PFSK-1 (cell line): ENCODE data around the gene KCNJ6.

Experiments used
- POLR2AphosphoS5 ChIP-seq: IDR thresholded peaks from 2 replicates; pipeline ENCODE4 v1.6.1; 2012; ENCODE audit warnings: low read depth, mild to moderate bottlenecking, control low read depth, low read length, moderate library complexity
- TAF1 ChIP-seq: IDR thresholded peaks from 2 replicates; pipeline ENCODE4 v1.6.1; 2012; ENCODE audit warnings: low read length, control low read depth, borderline replicate concordance; ENCODE audit not compliant: insufficient read depth

DNA sequence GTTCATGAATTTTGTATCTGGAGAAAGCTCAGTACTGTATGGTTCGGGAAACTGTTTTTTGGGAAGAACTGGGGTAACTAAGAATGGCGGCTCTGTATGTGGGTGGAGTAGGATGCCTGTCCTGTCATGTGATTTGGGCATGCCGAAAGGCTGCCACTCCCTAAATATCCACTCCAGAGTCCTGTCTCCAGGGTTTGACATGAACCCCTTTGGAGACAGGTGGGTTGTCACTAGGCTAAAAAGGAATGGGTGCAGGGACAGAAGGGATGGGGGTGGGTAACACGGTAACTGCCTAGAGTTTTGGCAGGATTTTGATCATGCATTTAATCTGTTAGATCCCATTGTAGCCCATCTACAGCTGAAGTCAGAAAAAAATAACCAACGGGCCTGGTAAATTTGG, 150.1 kb downstream of the KCNJ6 start:
- TF ChIP-seq POLR2AphosphoS5 (no peak), TAF1 (no peak)
